BLaER1 treated with 17β-estradiol and CSF1 and Interleukin-3, amounts not matched to agents 10 nM and 100 nM (cell line): Measurements from ENCODE around the gene FAM83E.

ENCODE experiments used
- H3K27ac ChIP-seq, 11 experiments: shearing (Covaris generic); formaldehyde crosslinking; 2 replicates each; pipeline ENCODE4 v1.8.1; 2022
- H3K27me3 ChIP-seq, 11 experiments: shearing (Covaris generic); formaldehyde crosslinking; 2 replicates each; pipeline ENCODE4 v1.8.1; 2022
- H3K36me3 ChIP-seq, 11 experiments: shearing (Covaris generic); formaldehyde crosslinking; 2 replicates each; pipeline ENCODE4 v1.8.1; 2022
- H3K4me1 ChIP-seq, 10 experiments: shearing (Covaris generic); formaldehyde crosslinking; 2 replicates each; pipeline ENCODE4 v1.8.1; 2022
- H3K4me2 ChIP-seq, 11 experiments: shearing (Covaris generic); formaldehyde crosslinking; 2 replicates each; pipeline ENCODE4 v1.8.1; 2022
- H3K4me3 ChIP-seq, 10 experiments: shearing (Covaris generic); formaldehyde crosslinking; 2 replicates each; pipeline ENCODE4 v1.8.1; 2022
- H3K9ac ChIP-seq, 11 experiments: shearing (Covaris generic); formaldehyde crosslinking; 2 replicates each; pipeline ENCODE4 v1.8.1; 2022
- H3K9me3 ChIP-seq, 11 experiments: shearing (Covaris generic); formaldehyde crosslinking; replicated peaks in 1 of 11; 2 replicates each; pipeline ENCODE4 v1.8.1; 2022
- H4K20me1 ChIP-seq, 11 experiments: shearing (Covaris generic); formaldehyde crosslinking; 2 replicates each; pipeline ENCODE4 v1.8.1; 2022
- Cebpa-rat ChIP-seq, 11 experiments: shearing (Covaris generic); IDR thresholded peaks; 2 replicates each; pipeline ENCODE4 v1.8.1; 2022

Gene FAM83E

GRCh38 chr19:48619692-48620585 is 5.1 kb upstream of the FAM83E start:
- no peaks in the 10 kb centered on the region for H3K9me3 ChIP-seq
- H4K20me1 ChIP-seq, result peaks cover 35 to 39% (median 38%) of the 10 kb centered on the region in 11 experiments
- H3K4me2 ChIP-seq, result peak overlapping the region; percentile 71 to 96 (median 89)
- peak overlapping the region; percentile 59 to 98 (median 88) for H3K4me3 ChIP-seq
- H3K4me1 ChIP-seq, result peaks cover 60 to 81% (median 76%) of the 10 kb centered on the region in 10 experiments
- TF ChIP-seq Cebpa-rat (IDR thresholded peaks at IDR 0.05), result no peak
- H3K36me3 ChIP-seq, result peaks cover 34 to 47% (median 37%) of the 10 kb centered on the region in 11 experiments
- H3K27me3 ChIP-seq, result no peaks in the 10 kb centered on the region
- H3K9ac ChIP-seq, result peak overlapping the region; percentile 82 to 100 (median 96)
- H3K27ac ChIP-seq, result peak overlapping the region; percentile 78 to 98 (median 93)

GRCh38 chr19:48618916-48619691 is 4.2 kb upstream of the FAM83E start, which contains the start of the genes RPL18 and SPHK2:
Gene RPL18 (minus strand): TSS chr19:48619178. CDS start chr19:48619143, 35 bp downstream.
Gene SPHK2 (plus strand): TSS chr19:48619506. CDS start chr19:48620515, 1,009 bp downstream.
- H4K20me1 ChIP-seq, result peaks cover 40 to 48% (median 46%) of the 10 kb centered on the region in 11 experiments
- H3K27ac ChIP-seq, result peak within 1 kb of the TSS; percentile 87 to 98 (median 93)
- H3K4me3 ChIP-seq, result peak within 1 kb of the TSS; percentile 79 to 100 (median 92)
- peak within 1 kb of the TSS; percentile 91 to 99 (median 97) for H3K4me2 ChIP-seq
- TF ChIP-seq Cebpa-rat (IDR thresholded peaks at IDR 0.05), result no peak
- H3K36me3 ChIP-seq, result peaks cover 38 to 51% (median 42%) of the 10 kb centered on the region in 11 experiments
- H3K9me3 ChIP-seq, result no peaks in the 10 kb centered on the region
- H3K27me3 ChIP-seq, result no peaks in the 10 kb centered on the region
- peaks cover 53 to 76% (median 72%) of the 10 kb centered on the region in 10 experiments for H3K4me1 ChIP-seq
- peak within 1 kb of the TSS; percentile 93 to 100 (median 98) for H3K9ac ChIP-seq

- H4K20me1 ChIP-seq, result peaks cover 40 to 55% (median 53%) of the 10 kb centered on the region in 11 experiments
Observed at GRCh38 chr19:48618278-48618915, 3.5 kb upstream of the FAM83E start.

DNA sequence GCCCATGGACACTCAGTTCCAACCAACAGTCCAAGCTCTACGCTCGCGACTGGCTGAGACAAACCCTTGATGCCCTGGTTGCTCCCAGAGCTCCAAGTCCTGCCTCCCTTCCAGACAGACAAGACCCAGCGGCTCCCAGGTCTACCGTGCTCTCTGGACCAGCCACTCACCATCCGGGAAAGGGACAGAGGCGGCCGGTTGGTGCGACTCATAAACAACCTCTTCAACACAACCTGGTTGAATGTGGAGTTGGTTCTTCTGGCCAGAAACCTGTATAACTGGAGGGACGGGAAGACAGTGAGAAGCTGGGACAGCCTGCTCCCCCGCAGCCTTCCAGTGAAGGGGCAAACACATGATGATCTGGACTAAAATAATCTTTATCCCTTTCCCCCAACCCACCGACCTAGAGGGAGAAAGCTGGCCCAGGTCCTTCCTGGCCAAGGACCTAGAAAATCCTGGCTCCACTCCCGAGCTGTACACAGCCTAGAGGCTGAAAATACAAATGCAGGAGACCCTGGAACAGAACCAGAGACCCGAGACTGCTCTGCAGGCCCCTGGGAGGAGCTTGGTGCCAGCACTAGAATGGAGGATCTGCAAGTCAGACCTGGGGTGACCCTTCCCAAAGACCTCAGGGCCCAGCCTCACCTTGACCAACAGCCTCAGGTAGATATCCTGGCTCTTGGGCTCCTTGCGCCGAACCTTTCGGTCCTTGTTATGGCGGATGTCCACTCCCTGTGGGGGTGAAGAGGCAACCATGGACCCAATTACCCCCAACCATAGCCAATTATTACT is 2.5 kb upstream of the FAM83E start:
- H3K9me3 ChIP-seq, result no peaks in the 10 kb centered on the region
- peak overlapping the region; percentile 79 to 100 (median 92) for H3K4me3 ChIP-seq
- peak overlapping the region; percentile 87 to 98 (median 93); a peak in 21 of 22 replicates for H3K27ac ChIP-seq
- H3K36me3 ChIP-seq, result peaks cover 38 to 61% (median 52%) of the 10 kb centered on the region in 11 experiments
- peak overlapping the region; percentile 93 to 100 (median 98) for H3K9ac ChIP-seq
- no peaks in the 10 kb centered on the region for H3K27me3 ChIP-seq
- peak overlapping the region; percentile 91 to 99 (median 97) for H3K4me2 ChIP-seq
- H3K4me1 ChIP-seq, result peaks cover 45 to 66% (median 59%) of the 10 kb centered on the region in 10 experiments
- no peak for TF ChIP-seq Cebpa-rat (IDR thresholded peaks at IDR 0.05)
- peaks cover 40 to 64% (median 61%) of the 10 kb centered on the region in 11 experiments for H4K20me1 ChIP-seq

More at GRCh38 chr19:48618278-48618915, 3.5 kb upstream of the FAM83E start:
- peaks cover 38 to 54% (median 45%) of the 10 kb centered on the region in 11 experiments for H3K36me3 ChIP-seq
- no peaks in the 10 kb centered on the region for H3K9me3 ChIP-seq
- peaks cover 54 to 72% (median 69%) of the 10 kb centered on the region in 10 experiments for H3K4me1 ChIP-seq
- no peaks in the 10 kb centered on the region for H3K27me3 ChIP-seq
- H3K27ac ChIP-seq, result peak overlapping the region; percentile 87 to 98 (median 93)
- TF ChIP-seq Cebpa-rat (IDR thresholded peaks at IDR 0.05), result no peak
- peak overlapping the region; percentile 93 to 100 (median 98) for H3K9ac ChIP-seq
- H3K4me2 ChIP-seq, result peak overlapping the region; percentile 91 to 99 (median 97)
- peak overlapping the region; percentile 79 to 100 (median 92) for H3K4me3 ChIP-seq

DNA sequence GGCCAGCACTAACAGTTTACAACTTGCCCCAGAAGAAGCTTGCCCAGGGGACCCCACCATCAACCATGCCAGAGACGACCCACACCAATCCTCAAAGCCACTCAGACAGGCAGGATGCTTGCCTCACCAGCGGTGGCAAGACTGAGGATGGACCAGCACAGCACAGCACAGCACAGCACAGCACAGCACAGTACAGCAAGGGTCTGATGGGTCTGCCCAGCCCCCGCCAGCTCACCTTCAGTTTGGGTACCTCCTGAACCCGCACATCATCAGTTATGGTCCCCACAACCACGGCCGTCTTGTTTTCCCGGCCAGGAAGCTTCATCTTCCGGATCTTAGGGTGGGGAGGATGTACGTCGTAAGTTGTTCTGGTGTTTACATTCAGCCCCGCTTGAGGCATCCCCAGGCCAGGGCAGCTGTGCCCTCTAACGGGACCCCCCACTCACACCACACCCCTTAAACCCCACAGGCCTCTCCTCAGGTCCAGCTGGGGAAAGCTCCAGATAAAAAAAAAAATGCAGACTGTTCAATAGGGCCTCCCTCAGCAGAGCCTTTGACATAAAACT is 1.7 kb upstream of the FAM83E start:
- H3K27me3 ChIP-seq, result no peaks in the 10 kb centered on the region
- H3K9me3 ChIP-seq, result no peaks in the 10 kb centered on the region
- H4K20me1 ChIP-seq, result peaks cover 40 to 71% (median 61%) of the 10 kb centered on the region in 11 experiments
- peak overlapping the region in 10 of 11 experiments; percentile 89 to 98 (median 93); a peak in 17 of 22 replicates for H3K27ac ChIP-seq
- H3K4me2 ChIP-seq, result peak overlapping the region; percentile 91 to 99 (median 97)
- peak overlapping the region; percentile 93 to 100 (median 98) for H3K9ac ChIP-seq
- H3K4me3 ChIP-seq, result peak overlapping the region; percentile 79 to 100 (median 92); a peak in 19 of 20 replicates
- peaks cover 44 to 63% (median 52%) of the 10 kb centered on the region in 10 experiments for H3K4me1 ChIP-seq
- H3K36me3 ChIP-seq, result peaks cover 38 to 59% (median 52%) of the 10 kb centered on the region in 11 experiments
- TF ChIP-seq Cebpa-rat (IDR thresholded peaks at IDR 0.05), result no peak

GRCh38 chr19:48616041-48616436 is 1.2 kb upstream of the FAM83E start:
- Histone ChIP-seq H3K4me1 (peaks cover 44 to 63% (median 46%) of the 10 kb centered on the region in 10 experiments), H3K27ac (peak overlapping the region in 6 of 11 experiments; percentile 93 to 98 (median 96); a peak in 6 of 22 replicates), H3K4me2 (peak overlapping the region in 10 of 11 experiments; percentile 95 to 99 (median 98); a peak in 21 of 22 replicates), H3K36me3 (peaks cover 38 to 58% (median 47%) of the 10 kb centered on the region in 11 experiments), H4K20me1 (peaks cover 40 to 71% (median 61%) of the 10 kb centered on the region in 11 experiments), H3K27me3 (no peaks in the 10 kb centered on the region), H3K4me3 (peak overlapping the region in 7 of 10 experiments; percentile 79 to 97 (median 90); a peak in 13 of 20 replicates), H3K9me3 (no peaks in the 10 kb centered on the region), H3K9ac (peak overlapping the region; percentile 93 to 100 (median 98); a peak in 20 of 22 replicates)
- TF ChIP-seq Cebpa-rat (IDR thresholded peaks at IDR 0.05), result no peak
